ENCODE data around the gene SLC12A9. TPM values are rescaled to one million over a fixed set of nuclear protein-coding genes. Genes with fewer than 3 reads are reported as not detected.
"Not testable (repeated sequence)": the region's sequence is repeated elsewhere in the genome, so short reads cannot be mapped to it uniquely, and the experiment has no call there.

SLC12A9 gene
- total and polyA plus RNA-seq, 11 donors, result 4.6 to 23.6 (median 7.0) TPM

GRCh38 chr7:100808354-100808875 lies 44.1 kb upstream of the SLC12A9 start:
- Histone ChIP-seq H3K4me3 (no peak overlapping the region), H3K36me3 (peaks cover 0 to 96% (median 77%) of the 10 kb centered on the region in 9 donors), H3K9me3 (no peaks in the 10 kb centered on the region), H3K27me3 (no peaks in the 10 kb centered on the region), H3K27ac (no peak overlapping the region), H3K4me1 (peaks cover 2 to 15% (median 7%) of the 10 kb centered on the region in 12 donors)
- intact Hi-C loops (cut with DNase I), result no loop called here
- WGBS, 4 donors, result 82 to 89% (median 83%) methylated on average over 5 of the region's 5 CpGs
- DNase-seq (no peak), ATAC-seq (no peak)
- TF ChIP-seq, protein P1, sequence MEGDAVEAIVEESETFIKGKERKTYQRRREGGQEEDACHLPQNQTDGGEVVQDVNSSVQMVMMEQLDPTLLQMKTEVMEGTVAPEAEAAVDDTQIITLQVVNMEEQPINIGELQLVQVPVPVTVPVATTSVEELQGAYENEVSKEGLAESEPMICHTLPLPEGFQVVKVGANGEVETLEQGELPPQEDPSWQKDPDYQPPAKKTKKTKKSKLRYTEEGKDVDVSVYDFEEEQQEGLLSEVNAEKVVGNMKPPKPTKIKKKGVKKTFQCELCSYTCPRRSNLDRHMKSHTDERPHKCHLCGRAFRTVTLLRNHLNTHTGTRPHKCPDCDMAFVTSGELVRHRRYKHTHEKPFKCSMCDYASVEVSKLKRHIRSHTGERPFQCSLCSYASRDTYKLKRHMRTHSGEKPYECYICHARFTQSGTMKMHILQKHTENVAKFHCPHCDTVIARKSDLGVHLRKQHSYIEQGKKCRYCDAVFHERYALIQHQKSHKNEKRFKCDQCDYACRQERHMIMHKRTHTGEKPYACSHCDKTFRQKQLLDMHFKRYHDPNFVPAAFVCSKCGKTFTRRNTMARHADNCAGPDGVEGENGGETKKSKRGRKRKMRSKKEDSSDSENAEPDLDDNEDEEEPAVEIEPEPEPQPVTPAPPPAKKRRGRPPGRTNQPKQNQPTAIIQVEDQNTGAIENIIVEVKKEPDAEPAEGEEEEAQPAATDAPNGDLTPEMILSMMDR (IDR thresholded peaks at IDR 0.05), result no peak
- TF ChIP-seq POLR2A (IDR thresholded peaks at IDR 0.05), result no peak

GRCh38 chr7:100811480-100811879 lies 41.0 kb upstream of the SLC12A9 start:
- intact Hi-C loops (cut with DNase I), result no loop called here
- no peak for ATAC-seq
- Histone ChIP-seq H3K36me3 (peaks cover 0 to 100% (median 85%) of the 10 kb centered on the region in 9 donors), H3K9me3 (no peaks in the 10 kb centered on the region), H3K27ac (no peak overlapping the region), H3K4me1 (peaks cover 0 to 5% (median 0%) of the 10 kb centered on the region in 12 donors), H3K4me3 (no peak overlapping the region), H3K27me3 (no peaks in the 10 kb centered on the region)
- 78 to 95% (median 92%) methylated on average over 6 of the region's 6 CpGs for WGBS, 4 donors
- TF ChIP-seq, protein P1 (IDR thresholded peaks at IDR 0.05), result no peak
- no peak for TF ChIP-seq POLR2A (IDR thresholded peaks at IDR 0.05)
- DNase-seq, result no peak

DNA sequence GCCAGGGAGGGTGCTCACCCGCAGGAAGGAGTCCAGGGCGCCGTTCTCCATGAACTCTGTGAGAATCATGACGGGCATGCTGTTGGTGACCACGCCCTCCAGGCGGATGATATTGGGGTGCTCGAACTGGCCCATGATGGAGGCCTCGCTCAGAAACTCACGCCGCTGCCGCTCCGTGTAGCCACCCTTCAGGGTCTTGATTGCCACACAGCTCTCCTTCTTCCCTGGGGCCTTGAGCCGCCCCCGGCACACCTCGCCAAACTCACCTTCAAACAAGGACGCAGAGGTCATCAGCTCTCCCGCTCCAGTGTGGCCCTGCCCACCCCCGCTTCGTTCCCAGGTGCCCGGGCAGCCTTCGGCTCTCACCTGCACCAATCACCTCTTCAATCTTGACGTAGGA lies 39.8 kb upstream of the SLC12A9 start:
- H3K9me3 ChIP-seq, result no peaks in the 10 kb centered on the region
- no peak overlapping the region for H3K4me3 ChIP-seq
- no peak overlapping the region for H3K27ac ChIP-seq
- ATAC-seq (peak in 2 of 4 donors; percentile 25 to 37), DNase-seq (no peak)
- TF ChIP-seq POLR2A (IDR thresholded peaks at IDR 0.05), result no peak
- TF ChIP-seq, protein P1 (IDR thresholded peaks at IDR 0.05), result no peak
- H3K27me3 ChIP-seq, result no peaks in the 10 kb centered on the region
- intact Hi-C loops (cut with DNase I), result no loop called here
- H3K36me3 ChIP-seq, result peaks cover 0 to 98% (median 84%) of the 10 kb centered on the region in 9 donors
- WGBS, 4 donors, result 91 to 94% (median 92%) methylated on average over 16 to 22 of the region's 22 CpGs
- H3K4me1 ChIP-seq, result peaks cover 0 to 5% (median 0%) of the 10 kb centered on the region in 12 donors

DNA sequence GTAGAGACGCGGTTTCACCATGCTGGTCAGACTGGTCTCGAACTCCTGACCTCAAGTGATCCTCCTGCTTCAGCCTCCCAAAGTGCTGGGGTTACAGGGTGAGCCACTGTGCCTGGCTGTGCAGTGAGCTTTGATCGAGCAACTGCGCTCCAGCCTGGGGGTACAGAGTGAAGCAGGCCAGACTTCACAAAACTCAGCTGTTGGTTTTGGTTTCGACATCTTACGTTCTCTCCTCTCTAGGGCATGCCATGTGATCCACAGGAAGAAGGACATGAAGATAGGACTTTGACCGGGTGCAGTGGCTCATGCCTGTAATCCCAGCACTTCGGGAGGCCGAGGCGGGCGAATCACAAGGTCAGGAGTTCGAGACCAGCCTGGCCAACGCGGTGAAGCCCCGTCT lies 36.0 kb upstream of the SLC12A9 start:
- H3K27me3 ChIP-seq; H3K9me3 ChIP-seq; H3K4me1 ChIP-seq; H3K4me3 ChIP-seq; DNase-seq; H3K27ac ChIP-seq; ATAC-seq; intact Hi-C loops (cut with DNase I): not testable (repeated sequence)
- H3K36me3 ChIP-seq, result peaks cover 0 to 96% (median 87%) of the 10 kb centered on the region in 9 donors
- 90 to 96% (median 93%) methylated on average over 16 of the region's 16 CpGs for WGBS, 4 donors

GRCh38 chr7:100817097-100817496 lies 35.4 kb upstream of the SLC12A9 start:
- peaks cover 0 to 5% (median 0%) of the 10 kb centered on the region in 12 donors for H3K4me1 ChIP-seq
- intact Hi-C loops (cut with DNase I), result no loop called here
- TF ChIP-seq POLR2A (IDR thresholded peaks at IDR 0.05), result no peak
- TF ChIP-seq, protein P1 (IDR thresholded peaks at IDR 0.05), result no peak
- WGBS, 4 donors, result 93 to 96% (median 95%) methylated on average over 19 of the region's 19 CpGs
- no peak overlapping the region for H3K27ac ChIP-seq
- H3K9me3 ChIP-seq, result no peaks in the 10 kb centered on the region
- DNase-seq, result no peak
- ATAC-seq, result no peak
- no peaks in the 10 kb centered on the region for H3K27me3 ChIP-seq
- H3K36me3 ChIP-seq, result peaks cover 0 to 96% (median 88%) of the 10 kb centered on the region in 9 donors
- no peak overlapping the region for H3K4me3 ChIP-seq
